HFF-Myc (cell line): ENCODE data around the gene RNF144B.
"Not testable (repeated sequence)": the region's sequence is repeated elsewhere in the genome, so short reads cannot be mapped to it uniquely, and the experiment has no call there.

Experiments used
- DNase-seq: peaks from one replicate; pipeline ENCODE4 v3.0.0-alpha.2; 2011; ENCODE audit warnings: low read depth; ENCODE audit errors: extremely low read depth
- H3K4me3 ChIP-seq: replicated peaks from 2 replicates; pipeline ENCODE4 v1.5.1; 2011; ENCODE audit warnings: low read depth, mild to moderate bottlenecking, control low read depth, low read length
- TF ChIP-seq, protein P1 (sequence below): IDR thresholded peaks from 2 replicates; pipeline ENCODE4 v1.5.1; 2012; ENCODE audit warnings: mild to moderate bottlenecking, low read depth, low read length, control low read depth; ENCODE audit errors: missing control alignments

Gene RNF144B

DNA sequence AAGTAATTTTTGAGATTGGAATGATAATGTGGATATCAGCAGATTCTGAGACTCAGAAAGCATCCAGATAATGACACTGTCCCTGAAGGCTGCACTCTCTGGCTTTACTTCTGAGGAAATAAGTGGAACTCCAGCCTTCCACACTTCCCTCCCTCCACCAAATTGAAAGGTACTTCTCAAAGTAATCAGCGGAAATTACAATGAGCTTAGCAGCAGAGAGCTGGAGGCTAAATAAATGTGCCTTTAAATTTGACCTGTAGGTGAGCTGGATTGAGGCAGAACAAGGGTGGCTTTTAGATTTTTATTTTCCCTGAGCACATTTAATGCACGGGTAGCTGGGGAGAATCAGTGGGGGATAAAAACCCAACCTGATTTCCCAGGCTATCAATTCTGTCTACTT, 39.3 kb upstream of the RNF144B start:
- no peak for DNase-seq
- H3K4me3 ChIP-seq, result no peak overlapping the region
- TF ChIP-seq, protein P1, sequence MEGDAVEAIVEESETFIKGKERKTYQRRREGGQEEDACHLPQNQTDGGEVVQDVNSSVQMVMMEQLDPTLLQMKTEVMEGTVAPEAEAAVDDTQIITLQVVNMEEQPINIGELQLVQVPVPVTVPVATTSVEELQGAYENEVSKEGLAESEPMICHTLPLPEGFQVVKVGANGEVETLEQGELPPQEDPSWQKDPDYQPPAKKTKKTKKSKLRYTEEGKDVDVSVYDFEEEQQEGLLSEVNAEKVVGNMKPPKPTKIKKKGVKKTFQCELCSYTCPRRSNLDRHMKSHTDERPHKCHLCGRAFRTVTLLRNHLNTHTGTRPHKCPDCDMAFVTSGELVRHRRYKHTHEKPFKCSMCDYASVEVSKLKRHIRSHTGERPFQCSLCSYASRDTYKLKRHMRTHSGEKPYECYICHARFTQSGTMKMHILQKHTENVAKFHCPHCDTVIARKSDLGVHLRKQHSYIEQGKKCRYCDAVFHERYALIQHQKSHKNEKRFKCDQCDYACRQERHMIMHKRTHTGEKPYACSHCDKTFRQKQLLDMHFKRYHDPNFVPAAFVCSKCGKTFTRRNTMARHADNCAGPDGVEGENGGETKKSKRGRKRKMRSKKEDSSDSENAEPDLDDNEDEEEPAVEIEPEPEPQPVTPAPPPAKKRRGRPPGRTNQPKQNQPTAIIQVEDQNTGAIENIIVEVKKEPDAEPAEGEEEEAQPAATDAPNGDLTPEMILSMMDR, result no peak

DNA sequence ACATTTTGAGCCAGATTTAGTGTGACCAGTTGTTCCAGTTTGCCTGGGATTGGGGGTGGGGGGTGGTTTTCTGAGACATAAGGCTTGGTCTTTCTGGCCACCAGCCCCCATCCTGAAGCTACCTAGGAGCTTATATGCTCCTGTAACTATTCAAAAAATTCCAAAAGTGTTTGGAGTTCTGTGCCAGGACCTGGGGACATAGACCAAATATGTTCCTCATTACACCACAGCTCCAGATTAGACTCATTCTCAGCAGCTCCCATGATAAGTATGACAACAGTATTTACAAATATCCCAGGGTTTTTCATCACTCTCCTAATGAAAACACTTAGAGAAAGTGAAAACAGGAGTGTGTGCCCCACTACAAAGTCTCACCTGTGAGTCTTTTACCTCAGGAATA, 37.8 kb upstream of the RNF144B start:
- no peak for DNase-seq
- H3K4me3 ChIP-seq, result no peak overlapping the region
- TF ChIP-seq, protein P1, result no peak

DNA sequence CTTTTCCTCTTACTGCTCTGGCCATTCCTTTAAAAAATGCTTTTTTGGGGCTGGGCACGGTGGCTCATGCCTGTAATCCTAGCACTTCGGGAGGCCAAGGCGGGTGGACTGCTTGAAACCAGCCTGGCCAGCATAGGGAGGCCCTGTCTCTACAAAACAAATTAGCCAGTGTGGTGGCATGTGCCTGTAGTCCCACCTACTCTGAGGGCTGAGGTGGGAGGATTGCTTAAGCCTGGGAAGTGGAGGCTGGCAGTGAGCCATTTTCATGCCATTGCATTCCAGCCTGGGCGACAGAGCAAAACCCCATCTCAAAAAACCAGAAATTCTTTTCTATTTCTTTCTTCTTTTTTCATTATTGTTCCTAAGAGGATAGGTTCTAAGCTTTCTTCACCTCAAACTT, 36.9 kb upstream of the RNF144B start:
- DNase-seq, result no peak
- H3K4me3 ChIP-seq, result no peak overlapping the region
- TF ChIP-seq, protein P1, result no peak

DNA sequence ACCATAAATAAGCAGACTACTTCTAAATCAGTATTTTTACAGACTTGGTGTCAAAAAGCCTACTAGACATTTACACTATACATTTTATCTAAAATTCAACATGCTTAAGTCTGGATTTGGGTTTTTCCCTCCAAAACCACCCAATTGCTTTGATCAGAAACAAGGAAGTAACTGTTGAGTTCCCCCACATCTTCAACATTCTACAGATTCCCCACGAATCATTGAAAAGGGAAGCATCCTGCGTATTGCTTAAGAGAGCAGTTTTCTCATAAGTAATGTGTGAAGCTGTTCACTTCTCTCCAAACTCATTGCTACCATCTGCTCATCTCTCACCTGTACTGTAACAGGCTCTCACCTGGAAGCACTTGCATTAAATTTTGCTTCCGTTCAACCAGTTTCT, 36.4 kb upstream of the RNF144B start:
- H3K4me3 ChIP-seq, result no peak overlapping the region
- no peak for DNase-seq
- TF ChIP-seq, protein P1, result no peak

DNA sequence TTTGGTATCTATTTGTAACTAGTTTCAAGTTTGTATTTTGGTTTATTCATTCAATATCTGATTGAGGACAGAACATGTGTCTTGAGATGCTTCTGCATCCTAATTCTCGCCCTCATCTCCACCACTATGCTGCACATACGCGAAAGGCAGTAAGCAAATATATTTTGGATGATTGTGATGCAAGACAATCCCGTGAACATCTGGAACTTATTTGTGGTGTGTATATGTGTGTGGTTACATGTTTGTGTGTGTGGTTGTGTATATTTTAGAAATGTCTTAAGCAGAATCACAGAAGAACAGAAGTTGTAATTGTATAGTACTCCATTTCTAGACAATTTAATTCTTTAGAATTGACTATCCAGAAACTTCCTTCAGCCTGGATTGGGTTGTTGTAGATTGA, 35.1 kb upstream of the RNF144B start:
- no peak overlapping the region for H3K4me3 ChIP-seq
- no peak for DNase-seq
- TF ChIP-seq, protein P1, result no peak

DNA sequence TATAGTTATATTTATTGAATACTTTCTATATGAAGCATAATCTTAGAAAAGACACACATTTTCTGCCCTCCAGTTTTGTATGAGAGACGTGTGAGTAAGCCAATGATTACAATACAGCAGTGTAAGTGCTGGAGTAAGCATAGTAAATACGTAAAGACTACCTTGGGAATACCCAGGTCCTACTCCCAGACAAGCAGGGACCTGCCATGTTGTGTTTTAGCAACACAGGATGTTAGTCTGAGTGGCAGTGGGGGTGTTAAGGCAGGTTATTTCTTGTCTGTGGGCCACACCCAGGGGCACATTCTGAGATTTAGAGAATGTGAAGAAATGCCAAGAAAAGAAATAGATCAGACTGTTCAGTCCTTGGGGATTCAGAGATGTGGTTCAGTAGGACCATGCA, 34.3 kb upstream of the RNF144B start:
- TF ChIP-seq, protein P1, result no peak
- no peak for DNase-seq
- no peak overlapping the region for H3K4me3 ChIP-seq

DNA sequence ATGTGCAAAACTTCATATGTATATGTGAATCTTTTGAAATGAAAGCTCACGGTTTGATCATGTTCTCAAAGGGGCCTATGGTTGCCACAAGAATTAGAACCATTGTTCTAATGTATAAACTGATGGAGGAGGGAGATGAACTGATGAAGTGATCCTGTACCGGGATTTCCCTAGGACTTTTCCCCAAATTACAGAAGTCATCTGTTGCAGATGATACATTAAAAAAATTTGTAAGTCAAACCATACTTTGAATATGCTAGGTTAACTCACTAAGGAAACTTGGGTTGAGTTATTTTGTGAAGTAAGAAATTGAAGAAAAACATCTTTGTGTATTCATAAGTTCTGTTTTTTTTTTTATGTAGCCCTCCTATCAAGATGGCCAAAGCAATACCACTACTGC, 33.9 kb upstream of the RNF144B start:
- DNase-seq, result no peak
- no peak overlapping the region for H3K4me3 ChIP-seq
- TF ChIP-seq, protein P1, result no peak

DNA sequence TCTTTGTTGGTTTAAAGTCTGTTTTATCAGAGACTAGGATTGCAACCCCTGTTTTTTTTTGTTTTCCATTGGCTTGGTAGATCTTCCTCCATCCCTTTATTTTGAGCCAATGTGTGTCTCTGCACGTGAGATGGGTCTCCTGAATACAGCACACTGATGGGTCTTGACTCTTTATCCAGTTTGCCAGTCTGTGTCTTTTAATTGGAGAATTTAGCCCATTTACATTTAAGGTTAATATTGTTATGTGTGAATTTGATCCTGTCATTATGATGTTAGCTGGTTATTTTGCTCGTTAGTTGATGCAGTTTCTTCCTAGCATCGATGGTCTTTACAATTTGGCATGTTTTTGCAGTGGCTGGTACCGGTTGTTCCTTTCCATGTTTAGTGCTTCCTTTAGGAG, 29.6 kb upstream of the RNF144B start:
- not testable (repeated sequence) for H3K4me3 ChIP-seq, DNase-seq
